KBM-7 (cell line): ENCODE data around the gene LRRC72.
"Not testable (repeated sequence)": the region's sequence is repeated elsewhere in the genome, so short reads cannot be mapped to it uniquely, and the experiment has no call there.

Experiments
- DNase-seq: peaks from one replicate; pipeline ENCODE4 v3.0.0-alpha.2; 2015
- in situ Hi-C: fragments of 300-500 bp; cut with MboI; formaldehyde crosslinking; loops from 2 replicates; pipeline ENCODE4 v1.14.3; 2020; ENCODE audit warnings: low sequenced_read_pairs, low pct_unique_long_range_greater_than_20kb, mixed read lengths

Gene LRRC72

GRCh38 chr7:16563281-16564022 is 36.8 kb downstream of the LRRC72 start:
- no peak for DNase-seq
- in situ Hi-C loops = loop anchor here (25.0 kb wide), 1 partner anchor 476 kb away; no protein-coding TSS in a partner anchor

- in situ Hi-C loops = loop anchor here (25.0 kb wide), 1 partner anchor 477 kb away; no protein-coding TSS in a partner anchor
Measured at GRCh38 chr7:16564023-16564380, 37.4 kb downstream of the LRRC72 start.

DNA sequence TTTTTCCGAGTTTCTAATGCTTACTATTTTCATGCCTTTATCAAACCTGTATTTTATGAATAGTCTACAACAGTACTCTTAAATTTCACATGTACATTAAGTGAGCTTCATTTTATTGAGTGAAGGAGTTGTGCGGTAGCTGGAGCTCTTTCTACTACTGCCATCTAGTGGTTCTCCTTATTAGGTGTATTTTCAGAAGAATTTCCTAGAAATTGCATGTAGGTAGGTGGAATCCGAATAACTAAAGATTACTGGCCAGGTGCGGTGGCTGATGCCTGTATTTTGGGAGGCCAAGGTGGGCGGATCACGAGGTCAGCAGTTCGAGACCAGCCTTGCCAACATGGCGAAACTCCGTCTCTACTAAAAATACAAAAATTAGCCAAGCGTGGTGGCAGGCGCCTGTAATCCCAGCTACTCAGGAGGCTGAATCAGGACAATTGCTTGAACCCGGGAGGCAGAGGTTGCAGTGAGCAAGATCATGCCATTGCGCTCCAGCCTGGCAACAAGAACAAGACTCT is 38.3 kb downstream of the LRRC72 start:
- in situ Hi-C loops = loop anchor here (25.0 kb wide), 1 partner anchor 478 kb away; no protein-coding TSS in a partner anchor

More at GRCh38 chr7:16564023-16564380, 37.4 kb downstream of the LRRC72 start:
- DNase-seq = no peak

DNA sequence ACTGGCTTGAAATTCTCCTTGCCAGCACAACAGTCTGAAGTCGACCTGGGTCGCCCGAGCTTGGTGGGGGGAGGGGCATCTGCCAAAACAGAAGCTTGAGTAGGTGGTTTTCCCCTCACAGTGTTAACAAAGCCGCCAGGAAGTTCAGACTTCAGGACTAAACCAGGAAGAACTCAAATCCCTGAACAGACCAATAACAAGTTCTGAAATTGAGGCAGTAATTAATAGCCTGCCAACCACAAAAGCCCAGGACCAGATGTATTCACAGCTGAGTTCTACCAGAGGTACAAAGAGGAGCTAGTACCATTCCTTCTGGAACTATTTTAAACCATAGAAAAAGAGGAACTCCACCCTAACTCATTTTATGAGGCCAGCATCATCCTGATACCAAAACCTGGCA is 45.3 kb downstream of the LRRC72 start:
- in situ Hi-C loops = loop anchor here (25.0 kb wide), 1 partner anchor 485 kb away; no protein-coding TSS in a partner anchor
- DNase-seq = peak; percentile 45

More for the DNA sequence above, 38.3 kb downstream of the LRRC72 start:
- peak; percentile 71 for DNase-seq

DNA sequence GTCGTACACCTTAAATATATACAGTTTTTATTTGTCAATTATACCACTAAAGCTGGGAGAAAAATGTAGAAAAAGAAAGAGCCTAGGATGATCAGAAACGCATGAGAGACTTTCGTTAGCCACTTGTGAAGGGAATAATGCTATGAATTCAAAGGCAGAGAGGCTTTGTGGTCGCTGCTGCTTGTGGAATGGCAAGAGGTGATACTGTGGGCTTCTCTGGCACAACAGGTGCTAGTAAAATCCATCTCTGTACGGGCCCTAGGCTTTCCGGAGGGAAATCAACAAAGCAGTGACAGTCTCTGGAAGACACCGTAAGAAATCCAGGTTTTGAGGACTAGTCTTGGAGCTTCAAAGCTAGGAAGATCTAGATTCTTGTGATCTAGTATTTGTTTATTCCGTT is 52.6 kb downstream of the LRRC72 start:
- no peak for DNase-seq

GRCh38 chr7:16581286-16581685 is 54.7 kb downstream of the LRRC72 start:
- in situ Hi-C loops = no loop called here
- no peak for DNase-seq

More for the DNA sequence above, 52.6 kb downstream of the LRRC72 start:
- in situ Hi-C loops = no loop called here

- no peak for DNase-seq
- in situ Hi-C loops = no loop called here
Measured at GRCh38 chr7:16583834-16584233, 57.2 kb downstream of the LRRC72 start.

GRCh38 chr7:16585540-16585939 is 58.9 kb downstream of the LRRC72 start:
- in situ Hi-C loops = no loop called here
- DNase-seq = no peak

DNA sequence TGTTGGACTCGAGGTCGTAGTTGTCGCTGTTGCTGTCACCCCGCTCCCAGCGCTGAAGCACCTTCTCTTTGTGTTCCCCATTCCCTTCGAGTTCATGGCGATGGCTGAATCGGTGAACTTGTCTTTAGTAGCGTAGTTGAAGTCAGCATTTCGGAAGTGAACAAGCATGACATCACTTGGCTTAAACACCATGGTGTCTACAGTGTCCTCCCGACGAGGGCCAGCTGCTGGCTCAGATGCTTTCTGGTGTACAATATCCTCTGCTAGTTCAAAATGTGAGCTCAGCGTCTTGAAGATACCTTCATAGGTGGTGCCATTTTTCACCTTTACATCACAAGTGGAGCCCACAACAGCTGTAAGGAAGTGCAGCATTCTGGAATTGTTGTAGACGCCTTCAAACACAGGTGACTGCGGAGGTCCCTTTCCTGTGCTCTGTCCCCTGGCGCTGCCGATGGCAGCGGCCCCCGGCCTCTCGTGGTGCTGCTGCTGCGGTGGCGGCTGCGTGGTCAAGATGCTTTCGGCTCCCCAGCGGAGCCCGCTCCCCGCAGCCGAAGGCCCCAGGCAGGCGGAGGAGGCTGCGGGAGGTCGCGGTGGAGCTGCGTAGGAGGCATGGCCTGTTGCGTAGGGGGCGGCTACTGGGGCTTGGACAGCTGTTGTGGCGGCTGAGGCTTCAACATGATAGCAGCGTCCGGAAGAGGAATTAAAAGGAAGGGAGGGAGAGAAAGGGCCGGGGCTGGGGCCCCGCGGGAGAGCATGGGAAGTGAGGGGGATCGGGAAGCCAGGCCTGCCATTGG is 59.7 kb downstream of the LRRC72 start:
- DNase-seq = no peak
- in situ Hi-C loops = no loop called here

GRCh38 chr7:16587129-16587528 is 60.5 kb downstream of the LRRC72 start:
- no peak for DNase-seq
- in situ Hi-C loops = no loop called here

GRCh38 chr7:16587790-16588189 is 61.2 kb downstream of the LRRC72 start:
- in situ Hi-C loops = no loop called here
- no peak for DNase-seq

DNA sequence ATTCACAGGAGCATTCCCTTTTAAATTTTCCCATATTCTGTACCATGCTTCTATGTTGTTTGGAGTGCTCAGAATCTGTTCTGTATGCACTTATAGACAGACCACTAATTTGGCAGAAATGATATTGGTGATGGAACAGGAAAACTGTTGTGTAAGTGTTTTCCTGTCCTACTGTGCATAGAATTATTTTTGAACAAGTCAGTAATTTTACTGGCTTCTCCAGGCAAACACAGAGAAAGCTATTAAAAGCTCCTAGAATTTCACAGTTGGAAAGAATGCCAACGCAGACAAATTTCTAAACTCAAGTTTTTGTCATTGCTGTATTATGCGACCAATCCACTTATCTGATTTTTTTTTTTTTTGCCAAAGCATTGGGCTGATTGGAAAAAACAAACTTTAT is 63.3 kb downstream of the LRRC72 start:
- DNase-seq = no peak
- in situ Hi-C loops = no loop called here

DNA sequence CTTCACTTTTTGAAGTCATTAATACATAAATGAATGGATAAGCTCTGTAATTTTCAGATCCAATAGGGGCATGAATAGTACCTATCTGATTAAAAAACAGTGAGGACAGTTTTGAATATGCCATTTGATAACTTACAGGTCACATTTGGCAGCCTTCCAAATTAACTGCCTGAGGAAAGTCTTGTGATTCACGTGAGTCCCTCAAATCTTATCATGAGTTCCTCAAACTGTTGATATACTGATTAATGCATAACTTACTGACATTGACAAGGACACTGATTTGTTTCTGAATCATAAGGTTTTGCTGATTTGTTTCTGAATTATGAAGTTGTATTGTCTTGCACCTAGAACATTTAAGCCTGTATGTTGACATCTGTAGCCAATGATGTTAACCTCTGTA is 63.8 kb downstream of the LRRC72 start:
- in situ Hi-C loops = no loop called here
- DNase-seq = no peak

GRCh38 chr7:16592395-16592794 is 65.8 kb downstream of the LRRC72 start:
- no peak for DNase-seq
- in situ Hi-C loops = no loop called here

DNA sequence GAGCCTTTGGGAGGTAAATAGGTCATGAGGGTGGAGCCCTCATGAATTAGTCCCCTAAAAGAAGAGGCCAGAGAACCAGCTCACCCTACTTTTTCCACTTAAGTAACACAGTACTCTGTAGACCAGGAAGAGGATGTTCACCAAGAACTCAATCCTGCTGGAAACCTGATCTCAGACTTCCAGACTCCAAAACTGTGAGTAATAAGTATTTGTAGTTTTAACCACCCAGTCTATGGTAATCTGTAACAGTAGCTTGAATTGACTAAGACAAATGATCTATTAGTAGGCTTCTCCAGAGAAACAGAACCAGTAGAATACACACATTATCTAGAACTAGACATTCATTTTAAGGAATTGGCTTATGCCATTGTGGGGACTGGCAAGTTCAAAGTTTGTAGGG is 67.4 kb downstream of the LRRC72 start:
- DNase-seq = no peak

DNA sequence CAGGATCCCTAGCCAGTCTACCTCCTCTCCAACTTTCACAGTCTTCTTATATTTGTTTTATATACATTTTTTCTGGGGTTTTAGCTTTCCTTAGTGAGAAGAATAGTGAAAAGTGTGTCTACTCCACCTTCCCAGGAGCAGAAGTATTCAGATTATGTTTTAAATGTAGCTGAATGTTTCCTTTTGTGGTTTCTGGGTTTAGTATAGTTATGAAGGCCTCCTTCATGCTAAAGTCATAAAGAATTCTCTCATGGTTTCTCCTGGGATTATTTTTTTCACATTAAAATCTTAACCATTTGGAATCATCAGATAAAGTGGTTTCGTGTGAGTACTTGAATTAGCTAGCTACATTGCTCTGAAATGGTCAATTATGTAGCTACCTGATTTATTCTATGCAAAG is 68.1 kb downstream of the LRRC72 start:
- in situ Hi-C loops = no loop called here
- no peak for DNase-seq

More for the DNA sequence above, 67.4 kb downstream of the LRRC72 start:
- in situ Hi-C loops = no loop called here

- DNase-seq, in situ Hi-C loops: not testable (repeated sequence)
Measured at GRCh38 chr7:16595596-16595995, 69.0 kb downstream of the LRRC72 start.

- DNase-seq = no peak
- in situ Hi-C loops = no loop called here
Measured at GRCh38 chr7:16598015-16598414, 71.4 kb downstream of the LRRC72 start.

- DNase-seq = no peak
- in situ Hi-C loops = no loop called here
Measured at GRCh38 chr7:16599860-16600259, 73.2 kb downstream of the LRRC72 start.

- no peak for DNase-seq
- in situ Hi-C loops = no loop called here
Measured at GRCh38 chr7:16603633-16604032, 77.0 kb downstream of the LRRC72 start.
